AML-193 (cell line): ENCODE results near the gene IL5RA.

Source experiments
- DNase-seq, 2 experiments: peaks; one replicate each; lab custom pipeline; 2025; lab: John Stamatoyannopoulos, UW

Gene IL5RA

GRCh38 chr3:3107858-3108257 lies 2.3 kb downstream of the IL5RA start:
- no peak for DNase-seq

GRCh38 chr3:3107181-3107580 lies 3.0 kb downstream of the IL5RA start:
- no peak for DNase-seq

- no peak for DNase-seq
These were observed 4.4 kb downstream of the IL5RA start for GRCh38 chr3:3105815-3106214.

GRCh38 chr3:3105246-3105645 lies 4.9 kb downstream of the IL5RA start:
- DNase-seq = no peak

GRCh38 chr3:3102751-3103150 lies 7.4 kb downstream of the IL5RA start:
- no peak for DNase-seq

GRCh38 chr3:3101660-3102458 lies 8.3 kb downstream of the IL5RA start:
- no peak for DNase-seq

- DNase-seq = no peak
These were observed 12.2 kb downstream of the IL5RA start for GRCh38 chr3:3097958-3098357.

- DNase-seq = no peak
These were observed 21.2 kb downstream of the IL5RA start for GRCh38 chr3:3089017-3089416.

- DNase-seq = no peak
These were observed 22.3 kb downstream of the IL5RA start for GRCh38 chr3:3087716-3088465.

- DNase-seq = no peak
These were observed 22.9 kb downstream of the IL5RA start for GRCh38 chr3:3087279-3087678.

GRCh38 chr3:3086239-3086638 lies 23.9 kb downstream of the IL5RA start:
- no peak for DNase-seq

GRCh38 chr3:3085782-3086181 lies 24.4 kb downstream of the IL5RA start:
- no peak for DNase-seq

GRCh38 chr3:3084890-3085289 lies 25.3 kb downstream of the IL5RA start:
- DNase-seq = no peak

GRCh38 chr3:3082234-3082924 lies 27.8 kb downstream of the IL5RA start:
- no peak for DNase-seq

- no peak for DNase-seq
These were observed 28.6 kb downstream of the IL5RA start for GRCh38 chr3:3081381-3082233.

- DNase-seq = no peak
These were observed 29.9 kb downstream of the IL5RA start for GRCh38 chr3:3080309-3080708.

- DNase-seq = no peak
These were observed 35.5 kb downstream of the IL5RA start for GRCh38 chr3:3074551-3075257.

GRCh38 chr3:3071136-3071535 lies 39.0 kb downstream of the IL5RA start:
- no peak for DNase-seq

GRCh38 chr3:3069723-3070122 lies 40.5 kb downstream of the IL5RA start:
- DNase-seq = no peak

GRCh38 chr3:3068358-3068881 lies 41.8 kb downstream of the IL5RA start:
- no peak for DNase-seq

- DNase-seq = no peak
These were observed 43.3 kb downstream of the IL5RA start for GRCh38 chr3:3066910-3067309.
